Activated CD8-positive, alpha-beta T cell treated with anti-CD3 and anti-CD28 coated beads for 36 hours (primary cell): ENCODE results near the gene MAPK14. TPM values are rescaled to one million over a fixed set of nuclear protein-coding genes. Genes with fewer than 3 reads are reported as not detected.

ENCODE experiments used
- ATAC-seq: fragments of 200-7000 bp; cut with Tn5 transposase; one replicate; pipeline ENCODE4 v1.10.0; 2021; ENCODE audit warnings: mild to moderate bottlenecking, moderate library complexity
- CTCF ChIA-PET: fragments of 350-600 bp; sonication (Branson Sonifier 250); formaldehyde crosslinking; loops from one replicate; lab custom pipeline; 2021; ENCODE audit warnings: antibody characterized with exemption; lab: Charles Lee
- POLR2A ChIA-PET: fragments of 350-600 bp; sonication (Branson Sonifier 250); formaldehyde crosslinking; loops from one replicate; lab custom pipeline; 2021; ENCODE audit warnings: antibody characterized with exemption; lab: Charles Lee
- DNase-seq: peaks from one replicate; pipeline ENCODE4 v3.0.0-alpha.2; 2020
- H3K27ac Mint-ChIP-seq: one replicate; pipeline ENCODE4 v1.8.0; 2021; ENCODE audit warnings: mild to moderate bottlenecking, mixed read lengths
- H3K27me3 Mint-ChIP-seq: one replicate; pipeline ENCODE4 v1.8.0; 2021; ENCODE audit warnings: mixed read lengths
- H3K36me3 Mint-ChIP-seq: one replicate; pipeline ENCODE4 v1.8.0; 2021; ENCODE audit warnings: low read depth, mixed read lengths
- H3K4me1 Mint-ChIP-seq: one replicate; pipeline ENCODE4 v1.8.0; 2021; ENCODE audit warnings: low read depth, mixed read lengths
- H3K4me3 Mint-ChIP-seq: one replicate; pipeline ENCODE4 v1.8.0; 2021; ENCODE audit warnings: mild to moderate bottlenecking, moderate library complexity, mixed read lengths
- H3K9me3 Mint-ChIP-seq: one replicate; pipeline ENCODE4 v1.8.0; 2021; ENCODE audit warnings: mixed read lengths
- intact Hi-C: fragments of 100-400 bp; cut with micrococcal nuclease; formaldehyde crosslinking; loops from one replicate; pipeline ENCODE4 v1.10.0; 2022
- total RNA-seq, 2 experiments: library from RNA; stranded (reverse); gene quantifications; one replicate each; pipeline ENCODE4 v1.2.3, GENCODE V29; 2021
- TF ChIP-seq, protein P1 (sequence below): fragments of 200-600 bp; IDR thresholded peaks from one replicate; pipeline ENCODE4 v1.8.0; 2022; ENCODE audit warnings: antibody characterized with exemption, mild to moderate bottlenecking

The MAPK14 gene
- total RNA-seq, 2 experiments from 2014 or later: 45.7 to 49.8 TPM

DNA sequence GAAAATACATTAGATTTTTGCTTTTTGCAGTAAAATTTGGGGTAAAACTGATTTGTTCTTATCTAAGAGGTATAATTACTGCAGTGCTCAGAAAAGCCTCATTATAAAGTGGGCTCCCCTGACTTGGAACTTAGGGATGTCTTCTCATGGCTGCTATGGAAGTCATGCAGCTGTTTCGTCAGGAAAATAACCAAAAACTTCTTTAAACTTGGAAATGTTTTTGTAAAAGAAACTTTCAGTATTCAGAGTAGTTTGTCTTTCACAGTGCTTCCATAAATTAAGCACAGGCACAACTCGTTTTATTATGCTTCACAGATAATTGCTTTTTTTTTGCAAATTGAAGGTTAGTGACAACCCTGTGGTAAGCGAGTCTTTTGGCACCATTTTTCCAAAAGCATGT, 6.8 kb downstream of the MAPK14 start:
- DNase-seq: no peak
- intact Hi-C loops: no loop called here
- no peaks in the 10 kb centered on the region for H3K9me3 Mint-ChIP-seq
- TF ChIP-seq, protein P1, sequence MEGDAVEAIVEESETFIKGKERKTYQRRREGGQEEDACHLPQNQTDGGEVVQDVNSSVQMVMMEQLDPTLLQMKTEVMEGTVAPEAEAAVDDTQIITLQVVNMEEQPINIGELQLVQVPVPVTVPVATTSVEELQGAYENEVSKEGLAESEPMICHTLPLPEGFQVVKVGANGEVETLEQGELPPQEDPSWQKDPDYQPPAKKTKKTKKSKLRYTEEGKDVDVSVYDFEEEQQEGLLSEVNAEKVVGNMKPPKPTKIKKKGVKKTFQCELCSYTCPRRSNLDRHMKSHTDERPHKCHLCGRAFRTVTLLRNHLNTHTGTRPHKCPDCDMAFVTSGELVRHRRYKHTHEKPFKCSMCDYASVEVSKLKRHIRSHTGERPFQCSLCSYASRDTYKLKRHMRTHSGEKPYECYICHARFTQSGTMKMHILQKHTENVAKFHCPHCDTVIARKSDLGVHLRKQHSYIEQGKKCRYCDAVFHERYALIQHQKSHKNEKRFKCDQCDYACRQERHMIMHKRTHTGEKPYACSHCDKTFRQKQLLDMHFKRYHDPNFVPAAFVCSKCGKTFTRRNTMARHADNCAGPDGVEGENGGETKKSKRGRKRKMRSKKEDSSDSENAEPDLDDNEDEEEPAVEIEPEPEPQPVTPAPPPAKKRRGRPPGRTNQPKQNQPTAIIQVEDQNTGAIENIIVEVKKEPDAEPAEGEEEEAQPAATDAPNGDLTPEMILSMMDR: no peak
- no peak overlapping the region for H3K27ac Mint-ChIP-seq
- ChIA-PET POLR2A (interaction anchor here (1.3 to 1.6 kb wide), 3 partner anchors 61 to 138 kb away, joined by 3 to 8 read pairs (median 6); partner anchors contain the start of gene MAPK13), CTCF (interaction anchor here (4.2 kb wide), 1 partner anchor 61 kb away, joined by 38 read pairs; no protein-coding TSS in a partner anchor)
- peaks cover 70% of the 10 kb centered on the region for H3K4me1 Mint-ChIP-seq
- ATAC-seq: no peak
- H3K36me3 Mint-ChIP-seq: peaks cover 20% of the 10 kb centered on the region
- H3K4me3 Mint-ChIP-seq: no peak overlapping the region
- no peaks in the 10 kb centered on the region for H3K27me3 Mint-ChIP-seq

DNA sequence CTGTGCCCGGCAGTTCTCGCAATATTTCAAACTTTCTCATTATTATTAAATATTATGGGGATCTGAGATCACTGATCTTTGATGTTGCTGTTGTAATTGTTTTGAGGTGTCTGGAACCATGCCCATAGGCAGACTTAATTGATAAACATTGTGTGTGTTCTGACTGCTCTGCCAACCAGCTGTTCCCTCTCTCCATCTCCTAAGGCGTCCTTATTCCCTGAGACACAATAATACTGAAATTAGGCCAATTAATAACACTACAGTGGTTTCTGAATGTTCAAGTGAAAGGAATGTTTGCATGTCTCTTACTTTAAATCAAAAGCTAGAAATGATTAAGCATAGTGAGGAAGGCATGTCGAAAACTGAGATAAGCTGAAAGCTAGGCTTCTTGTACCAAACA, 7.6 kb downstream of the MAPK14 start:
- ATAC-seq (no peak), DNase-seq (no peak)
- CTCF ChIA-PET: interaction anchor here (1.0 to 4.2 kb wide), 2 partner anchors 29 to 60 kb away, joined by 3 to 38 read pairs; no protein-coding TSS in a partner anchor
- peaks cover 70% of the 10 kb centered on the region for H3K4me1 Mint-ChIP-seq
- TF ChIP-seq, protein P1: no peak
- H3K27me3 Mint-ChIP-seq: no peaks in the 10 kb centered on the region
- intact Hi-C loops: no loop called here
- H3K4me3 Mint-ChIP-seq: no peak overlapping the region
- H3K9me3 Mint-ChIP-seq: no peaks in the 10 kb centered on the region
- peaks cover 17% of the 10 kb centered on the region for H3K36me3 Mint-ChIP-seq
- POLR2A ChIA-PET: interaction anchor here (1.3 to 1.4 kb wide), 2 partner anchors 8 to 16 kb away, joined by 4 read pairs; no protein-coding TSS in a partner anchor
- H3K27ac Mint-ChIP-seq: no peak overlapping the region

DNA sequence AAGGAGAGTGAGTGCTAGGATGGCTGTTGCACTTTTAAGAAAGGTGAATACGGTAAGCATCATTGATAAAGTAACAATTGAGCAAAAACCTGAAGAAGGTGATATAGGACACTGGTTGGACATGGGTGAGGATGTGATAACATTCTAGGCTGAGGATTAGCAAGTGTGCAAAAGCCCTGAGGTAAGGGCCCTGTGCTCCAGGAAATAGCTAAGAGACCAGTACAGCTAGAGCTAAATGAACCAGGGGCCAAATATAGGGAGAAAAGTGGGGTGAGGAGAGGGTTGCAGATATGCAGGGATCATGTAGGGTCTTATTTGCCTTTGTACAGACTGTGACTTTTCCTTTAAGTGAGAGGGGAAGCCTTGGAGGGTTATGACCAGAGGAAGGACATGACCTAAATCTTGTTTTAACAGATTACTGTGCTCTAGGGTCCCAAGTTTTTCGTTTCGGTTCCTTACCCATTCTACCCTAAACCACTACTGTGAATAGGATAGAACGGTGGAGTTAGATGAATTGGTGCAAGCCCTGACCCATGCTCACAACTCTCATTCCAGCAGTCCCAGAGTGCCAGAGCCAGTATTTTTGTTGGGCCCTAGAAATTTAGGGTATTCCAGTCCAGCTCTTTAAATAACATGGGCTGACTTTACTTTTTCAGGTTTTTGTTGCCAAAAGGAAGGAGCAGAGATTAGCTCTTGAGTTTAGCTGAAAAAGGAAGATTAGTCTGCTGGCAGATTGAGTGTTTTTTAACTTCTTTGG, 10.7 kb downstream of the MAPK14 start:
- no peak overlapping the region for H3K4me3 Mint-ChIP-seq
- DNase-seq (no peak), ATAC-seq (no peak)
- ChIA-PET POLR2A (interaction anchor here (1.0 to 2.9 kb wide), 2 partner anchors 10 to 30 kb away, joined by 3 to 16 read pairs; partner anchors contain the start of gene MAPK14), CTCF (interaction anchor here (0.7 to 2.7 kb wide), 7 partner anchors 8 to 169 kb away, joined by 3 to 12 read pairs (median 3); partner anchors contain the start of gene MAPK14)
- H3K27ac Mint-ChIP-seq: no peak overlapping the region
- no peaks in the 10 kb centered on the region for H3K9me3 Mint-ChIP-seq
- TF ChIP-seq, protein P1: no peak
- intact Hi-C loops: no loop called here
- peaks cover 68% of the 10 kb centered on the region for H3K4me1 Mint-ChIP-seq
- H3K27me3 Mint-ChIP-seq: no peaks in the 10 kb centered on the region
- peaks cover 12% of the 10 kb centered on the region for H3K36me3 Mint-ChIP-seq

DNA sequence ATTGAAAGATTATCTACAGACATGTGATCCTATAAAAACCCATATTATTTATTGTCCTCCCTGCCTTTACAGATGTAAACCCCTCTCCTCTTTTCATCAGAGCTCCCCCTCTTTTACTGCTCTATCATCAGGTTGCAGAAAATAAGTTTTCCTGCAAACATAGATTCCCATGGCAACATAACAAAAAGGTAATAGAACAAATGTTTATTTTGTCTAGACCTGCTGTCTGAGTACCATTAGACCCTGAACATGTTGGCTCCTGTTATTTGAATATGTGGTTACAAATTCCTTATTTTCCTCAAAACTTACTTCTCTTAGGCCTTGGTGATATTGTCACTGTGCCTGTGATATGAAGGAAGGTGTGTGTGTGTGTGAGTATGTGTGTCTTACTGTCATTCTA, 11.5 kb downstream of the MAPK14 start:
- DNase-seq (no peak), ATAC-seq (no peak)
- Mint-ChIP-seq H3K27ac (no peak overlapping the region), H3K9me3 (no peaks in the 10 kb centered on the region), H3K4me3 (no peak overlapping the region), H3K4me1 (peaks cover 60% of the 10 kb centered on the region), H3K27me3 (no peaks in the 10 kb centered on the region), H3K36me3 (peaks cover 14% of the 10 kb centered on the region)
- intact Hi-C loops: no loop called here
- ChIA-PET POLR2A (interaction anchor here (1.0 to 2.9 kb wide), 2 partner anchors 11 to 29 kb away, joined by 3 to 16 read pairs; partner anchors contain the start of gene MAPK14), CTCF (interaction anchor here (1.1 to 2.7 kb wide), 4 partner anchors 8 to 56 kb away, joined by 3 to 12 read pairs (median 4); partner anchors contain the start of gene MAPK14)
- TF ChIP-seq, protein P1: no peak

DNA sequence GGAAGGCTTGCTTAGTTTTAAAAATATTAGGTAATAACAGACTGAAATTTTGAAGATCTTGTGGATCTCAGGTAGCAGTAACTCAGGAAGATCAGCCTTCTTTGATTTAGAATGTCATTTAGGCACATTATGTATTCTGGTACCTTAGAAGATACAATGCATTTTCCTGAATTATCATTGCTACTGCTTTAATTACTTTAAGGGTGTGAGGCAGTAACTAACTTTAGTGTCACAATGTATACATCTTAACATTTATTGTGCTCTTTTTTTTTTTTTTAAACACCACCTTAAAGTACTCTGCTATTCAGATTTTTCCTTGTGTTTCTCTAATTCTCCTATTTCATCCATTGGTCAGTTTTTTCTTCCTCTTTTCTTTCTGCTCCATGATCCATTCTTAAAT, 13.3 kb downstream of the MAPK14 start:
- Mint-ChIP-seq H3K27me3 (no peaks in the 10 kb centered on the region), H3K36me3 (peaks cover 12% of the 10 kb centered on the region), H3K4me3 (no peak overlapping the region), H3K4me1 (peaks cover 52% of the 10 kb centered on the region), H3K27ac (no peak overlapping the region), H3K9me3 (no peaks in the 10 kb centered on the region)
- TF ChIP-seq, protein P1: no peak
- DNase-seq: no peak
- POLR2A ChIA-PET: no interaction called here
- intact Hi-C loops: no loop called here
- ATAC-seq: no peak
- CTCF ChIA-PET: no interaction called here
